HG03135 (cell line): ENCODE measurements around the gene PPA2.

Source experiments
- ATAC-seq: cut with Tn5 transposase; IDR thresholded peaks from one replicate; pipeline ENCODE4 v1.9.1; 2021; ENCODE audit warnings: mild to moderate bottlenecking, moderate library complexity; ENCODE audit not compliant: unreplicated experiment

PPA2 gene

DNA sequence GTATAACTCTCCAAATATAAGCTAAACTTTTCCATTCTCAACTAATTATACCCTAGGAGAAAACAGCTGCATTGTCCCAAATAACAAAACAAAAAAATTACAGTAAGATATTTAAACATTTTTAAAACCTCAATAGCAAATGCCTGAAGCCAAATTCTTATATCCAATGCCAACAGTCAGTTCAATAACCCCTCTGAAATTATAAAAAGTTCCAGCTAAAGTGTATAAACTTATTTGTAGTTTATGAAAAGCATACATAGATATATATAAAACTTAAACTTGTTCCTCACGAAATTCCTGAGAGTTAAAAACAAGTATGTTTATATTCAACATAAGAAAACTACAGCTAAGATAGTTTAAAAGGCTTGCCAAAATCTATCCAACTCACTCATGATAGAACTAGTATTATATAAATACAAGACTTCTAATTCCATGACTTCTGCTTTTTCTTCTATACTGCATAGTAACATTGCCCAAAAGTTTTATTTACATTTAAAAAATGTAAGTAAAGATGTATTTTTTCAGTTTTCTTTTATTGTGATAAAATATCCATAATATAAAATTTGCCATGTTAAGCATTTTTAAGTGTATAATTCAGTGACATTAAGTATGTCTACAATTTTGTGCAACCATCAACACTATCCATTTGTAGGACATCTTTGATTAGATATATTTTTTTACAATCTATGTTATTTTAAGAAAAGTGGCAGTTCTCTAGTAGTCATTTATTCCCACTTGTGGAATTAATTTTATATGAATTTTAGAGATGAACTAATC is 72.8 kb downstream of the PPA2 start:
- ATAC-seq = no peak

DNA sequence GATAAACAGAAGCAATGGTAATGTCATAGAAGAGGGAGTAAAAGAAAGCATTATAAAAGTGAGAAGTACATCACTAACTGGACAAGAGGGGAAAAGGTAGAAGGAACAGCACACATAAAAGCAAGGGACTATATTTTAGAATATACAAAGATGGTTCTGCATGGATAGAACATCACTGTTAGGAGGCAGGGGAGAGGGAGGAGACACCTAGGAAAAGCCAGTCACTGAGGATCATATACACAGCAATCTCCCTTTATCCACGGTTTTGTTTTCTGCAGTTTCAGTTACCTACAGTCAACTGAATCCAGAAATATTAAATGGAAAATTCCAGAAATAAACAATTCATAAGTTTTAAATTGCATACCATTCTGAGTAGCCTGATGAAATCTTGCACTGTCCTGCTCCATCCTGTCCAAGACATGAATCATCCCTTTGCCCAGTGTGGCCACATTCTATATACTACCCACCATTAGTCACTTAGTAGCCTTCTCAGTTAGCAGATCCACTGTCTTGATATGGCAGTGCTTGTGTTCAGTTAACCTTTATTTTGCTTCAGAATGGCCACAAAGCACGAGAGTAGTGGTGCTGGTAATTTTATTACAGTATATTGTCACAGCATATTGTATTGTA is 74.2 kb downstream of the PPA2 start:
- no peak for ATAC-seq

DNA sequence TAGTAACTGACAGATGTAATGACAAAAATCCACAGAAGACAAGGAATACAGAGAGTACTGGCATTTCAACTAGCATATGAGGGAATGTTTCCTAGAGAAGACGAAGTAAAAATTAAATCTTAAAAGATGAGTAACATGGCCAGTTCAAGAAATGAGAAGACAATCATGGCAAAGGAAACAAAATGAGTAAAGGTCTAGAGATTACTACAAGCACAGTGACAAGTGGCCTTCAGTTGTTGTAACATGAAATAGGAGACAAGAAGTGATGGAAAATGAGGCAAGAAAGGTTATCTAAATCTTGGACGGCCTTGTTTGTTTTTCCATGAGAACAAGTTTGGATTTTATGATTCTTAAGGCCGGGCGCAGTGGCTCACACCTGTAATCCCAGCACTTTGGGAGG is 81.0 kb downstream of the PPA2 start:
- ATAC-seq = no peak

DNA sequence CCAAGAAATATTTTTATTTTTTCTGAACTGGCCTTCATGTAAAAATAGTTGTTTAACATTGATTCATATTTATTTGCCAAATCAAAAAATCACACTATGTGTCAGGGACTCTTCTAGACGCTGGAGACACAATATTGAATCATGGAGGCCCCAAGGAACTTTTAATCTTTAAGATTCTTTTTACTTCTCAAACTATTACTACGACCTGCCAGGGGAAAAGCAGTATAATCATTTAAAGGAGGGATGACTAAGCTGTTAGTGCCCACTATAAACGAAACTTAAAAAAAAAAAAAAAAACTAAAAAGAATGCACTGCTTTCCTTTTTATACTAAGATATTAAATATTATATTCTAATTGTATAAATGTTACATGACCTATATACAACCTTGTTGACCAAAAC is 84.7 kb downstream of the PPA2 start:
- no peak for ATAC-seq

DNA sequence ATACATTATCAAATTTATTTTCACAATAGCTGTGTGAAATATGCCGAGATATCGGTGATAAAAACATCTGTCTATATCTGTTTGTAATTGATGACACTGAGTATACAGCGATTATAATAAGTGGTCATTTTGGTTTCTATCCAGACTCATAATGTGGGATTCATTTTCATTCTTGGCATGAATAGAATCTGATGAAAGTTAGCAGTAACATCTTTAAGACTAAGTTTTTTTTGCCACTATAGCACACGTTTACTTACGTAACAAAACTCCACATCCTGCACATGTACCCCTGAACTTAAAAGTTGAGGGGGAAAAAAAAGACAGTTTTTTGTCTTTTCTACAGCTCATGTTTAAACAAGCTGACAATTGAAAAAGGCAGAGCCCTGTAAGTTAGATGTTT is 86.4 kb downstream of the PPA2 start:
- no peak for ATAC-seq

DNA sequence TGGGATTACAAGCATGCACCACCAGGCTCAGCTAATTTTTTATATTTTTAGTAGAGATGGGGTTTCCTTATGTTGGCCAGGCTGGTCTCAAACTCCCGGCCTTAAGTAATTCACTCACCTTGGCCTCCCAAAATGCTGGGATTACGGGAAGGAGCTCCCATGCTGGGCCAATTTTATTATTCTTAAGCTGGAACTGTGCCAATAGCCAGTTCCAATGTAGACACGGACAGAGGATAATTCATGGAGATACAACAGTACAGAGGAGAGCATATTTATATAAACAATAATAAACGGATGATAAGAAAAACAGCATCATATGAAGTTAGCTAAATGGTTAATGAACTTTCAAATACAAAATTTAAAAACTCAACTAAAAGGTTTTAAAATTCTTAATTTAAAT is 87.8 kb downstream of the PPA2 start:
- ATAC-seq = no peak

DNA sequence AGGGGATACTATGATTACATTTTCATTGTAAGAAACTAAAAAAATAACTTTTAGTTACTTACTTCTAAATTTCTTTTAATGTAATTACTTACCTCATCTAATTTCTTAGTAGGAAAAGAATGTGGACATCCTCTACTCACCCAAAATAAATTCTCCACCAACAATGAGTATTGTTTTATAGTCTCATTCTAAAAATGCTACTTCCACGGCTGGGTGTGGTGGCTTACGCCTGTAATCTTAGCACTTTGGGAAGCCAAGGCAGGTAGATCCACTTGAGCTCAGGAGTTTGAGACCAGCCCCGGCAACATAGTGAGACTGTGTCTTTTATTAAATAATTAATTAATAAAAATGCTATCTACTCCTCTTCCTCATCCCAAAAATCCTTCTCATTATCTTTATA is 99.8 kb downstream of the PPA2 start:
- ATAC-seq = no peak

DNA sequence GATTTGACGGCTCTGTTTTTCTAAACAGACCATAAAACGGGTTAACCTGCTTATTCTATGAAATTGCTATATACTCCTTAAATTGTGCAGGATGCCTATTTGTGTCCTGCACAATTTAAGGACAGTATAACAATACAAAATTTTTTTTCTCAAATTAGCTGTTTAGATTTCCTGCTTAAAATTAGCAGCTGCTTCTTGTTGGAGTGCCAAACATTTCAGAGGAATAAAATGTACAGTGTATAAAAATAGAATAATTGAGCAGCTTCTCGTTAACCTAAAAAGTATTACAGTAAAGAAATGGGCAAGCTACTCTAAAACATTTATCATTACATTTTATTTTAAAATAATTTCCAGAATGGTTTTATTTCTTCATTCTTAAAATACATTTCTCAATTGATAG is 100.5 kb downstream of the PPA2 start:
- ATAC-seq = no peak

DNA sequence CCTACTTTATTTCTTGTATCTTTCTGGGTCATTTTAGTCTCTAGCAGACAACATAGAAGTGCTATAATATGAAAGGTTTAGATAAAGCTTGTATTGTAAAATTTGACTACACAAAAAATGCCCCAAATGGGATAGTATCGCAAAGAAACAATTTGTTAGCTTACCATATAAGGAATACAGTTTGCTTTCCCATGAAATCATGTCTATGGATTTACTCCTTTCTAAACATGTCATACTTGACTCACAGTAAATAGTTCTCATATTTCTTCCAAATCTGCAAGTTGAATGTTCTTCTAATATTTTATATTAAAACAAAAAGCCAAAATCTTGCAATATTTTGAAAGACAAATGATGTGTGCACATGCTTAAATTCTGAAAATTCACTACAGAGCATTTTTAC is 103.9 kb downstream of the PPA2 start:
- no peak for ATAC-seq

DNA sequence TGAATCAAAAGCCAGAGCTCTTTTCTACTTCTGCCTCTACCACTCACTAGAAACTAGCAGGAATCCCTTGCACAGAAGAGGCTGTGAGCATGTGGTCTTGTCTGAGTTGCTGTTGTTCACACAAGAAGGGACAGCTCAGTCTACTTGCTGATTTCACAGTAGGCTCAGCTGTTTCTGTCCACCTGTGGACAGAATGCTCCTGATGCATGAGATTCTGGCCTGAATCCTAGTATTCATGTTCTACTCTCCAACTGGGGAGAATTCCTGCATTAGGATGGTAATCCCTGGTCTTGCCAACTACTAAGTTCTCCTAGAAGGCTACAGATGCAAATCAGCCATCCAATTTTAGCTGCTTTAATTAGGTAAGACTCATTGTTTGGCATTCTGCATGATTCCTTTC is 112.8 kb downstream of the PPA2 start:
- ATAC-seq = no peak

DNA sequence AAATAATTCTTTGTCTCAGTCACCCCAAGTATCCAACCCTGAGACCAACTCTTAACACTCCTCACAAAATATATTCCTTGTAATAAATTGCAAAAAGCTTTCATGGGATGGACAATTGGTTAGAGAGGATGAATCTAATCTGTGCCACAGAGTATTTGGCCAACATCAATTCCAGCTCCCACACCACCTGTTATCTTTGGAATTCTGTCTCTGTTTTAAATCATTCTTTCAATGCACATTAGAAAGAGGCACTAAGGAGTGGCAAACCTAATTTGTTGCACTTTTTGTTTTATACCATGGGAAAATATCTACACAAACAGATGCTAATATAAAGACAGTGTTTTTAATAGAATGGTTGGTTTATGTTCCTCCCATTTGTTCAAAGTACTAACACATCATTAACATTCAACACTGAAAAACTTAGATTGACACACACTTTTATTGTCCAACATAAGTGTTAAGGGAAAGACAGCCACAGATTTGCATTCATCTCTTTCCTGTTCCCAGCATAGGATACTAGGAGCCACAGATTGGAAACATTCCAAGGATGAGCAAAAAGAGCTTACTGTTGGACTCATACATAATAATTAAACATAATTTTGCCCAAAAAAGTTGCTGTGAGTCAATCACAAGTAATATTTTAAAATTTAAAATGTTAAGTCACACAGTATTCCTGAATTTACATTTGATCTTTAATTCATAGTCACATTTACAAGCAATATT is 116.4 kb downstream of the PPA2 start:
- ATAC-seq = no peak

DNA sequence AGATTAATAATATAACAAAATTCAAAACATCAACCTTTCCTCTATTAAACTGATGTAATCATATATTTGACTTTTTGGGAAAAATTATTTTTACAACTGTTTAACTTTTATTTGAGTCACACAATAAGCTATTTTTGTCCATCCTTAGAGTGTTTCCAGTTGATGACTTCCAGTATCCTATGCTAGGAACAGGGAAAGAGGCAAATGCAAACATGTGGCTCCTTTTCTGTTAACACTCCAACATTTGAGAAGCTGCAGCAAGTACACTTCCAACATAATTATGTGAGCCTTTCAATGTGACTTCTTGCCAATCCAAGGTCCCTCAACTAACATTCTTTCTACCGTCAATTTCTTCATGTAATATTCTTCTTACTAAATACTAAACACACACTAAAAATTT is 117.7 kb downstream of the PPA2 start:
- ATAC-seq = no peak

DNA sequence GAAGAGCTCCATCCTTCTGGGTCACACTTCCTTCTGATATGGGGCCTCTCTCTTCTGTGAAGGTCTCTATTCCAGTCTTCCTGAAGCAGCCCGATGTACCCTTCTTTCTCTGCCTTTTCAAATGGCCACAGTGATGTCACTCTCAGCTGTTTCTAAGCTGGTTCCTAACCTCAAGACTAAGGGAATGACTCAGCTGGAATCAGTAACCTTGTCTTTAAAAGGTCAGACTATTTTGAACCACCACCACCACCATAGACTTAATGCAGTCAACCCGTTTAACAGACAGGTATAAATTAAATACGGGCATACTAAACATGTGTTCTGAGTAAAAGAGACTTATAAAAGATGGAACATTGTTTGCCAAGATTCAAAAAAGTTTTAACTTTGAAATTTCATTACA is 121.0 kb downstream of the PPA2 start:
- peak; percentile 52 for ATAC-seq

DNA sequence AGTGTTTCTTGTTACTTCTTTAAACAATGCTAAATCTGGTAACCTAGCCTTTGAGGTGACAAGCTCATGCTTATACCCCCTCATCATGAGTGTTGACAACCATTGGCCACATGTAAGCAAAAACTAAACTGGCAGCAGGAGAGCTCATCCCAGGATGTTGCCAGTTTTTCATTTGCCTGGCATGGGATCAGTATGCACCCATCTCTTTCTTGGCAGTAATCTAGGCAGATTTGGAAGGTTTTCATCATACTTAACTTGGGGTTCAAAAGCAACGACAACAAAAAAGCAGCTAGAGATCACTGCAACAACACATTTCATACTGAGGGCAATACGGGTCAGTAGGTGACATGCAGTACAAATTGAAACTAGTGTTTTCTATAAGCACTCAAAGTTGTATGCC is 122.0 kb downstream of the PPA2 start:
- no peak for ATAC-seq

DNA sequence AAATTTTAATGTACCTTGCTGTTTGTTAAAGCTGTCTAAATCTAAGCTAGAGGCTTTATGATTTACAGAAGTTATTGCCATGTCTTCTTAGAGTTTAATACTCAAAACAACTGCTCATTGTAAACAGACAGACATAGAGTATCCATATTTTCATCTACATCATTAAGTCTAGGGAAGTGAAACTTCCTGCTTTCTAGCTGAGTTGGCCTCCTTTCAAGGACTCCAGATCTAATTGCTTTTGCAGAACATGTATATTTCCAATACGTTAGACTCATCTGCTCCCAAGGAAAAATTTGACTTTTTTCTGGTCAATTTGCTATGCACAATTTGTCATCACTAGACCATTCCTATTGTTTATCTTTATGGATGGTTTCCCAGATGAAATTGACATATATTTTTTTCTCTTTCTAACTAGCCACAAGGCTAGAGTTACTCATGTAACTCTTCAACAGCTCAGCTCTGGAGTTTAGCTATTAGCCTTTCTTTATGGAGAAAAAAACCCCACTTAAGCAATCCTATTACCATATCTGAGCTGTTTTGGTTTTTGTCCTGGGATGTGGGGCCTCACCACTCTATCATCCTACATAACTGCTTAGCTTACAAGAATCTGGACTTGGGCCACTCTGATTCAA is 122.9 kb downstream of the PPA2 start:
- no peak for ATAC-seq

DNA sequence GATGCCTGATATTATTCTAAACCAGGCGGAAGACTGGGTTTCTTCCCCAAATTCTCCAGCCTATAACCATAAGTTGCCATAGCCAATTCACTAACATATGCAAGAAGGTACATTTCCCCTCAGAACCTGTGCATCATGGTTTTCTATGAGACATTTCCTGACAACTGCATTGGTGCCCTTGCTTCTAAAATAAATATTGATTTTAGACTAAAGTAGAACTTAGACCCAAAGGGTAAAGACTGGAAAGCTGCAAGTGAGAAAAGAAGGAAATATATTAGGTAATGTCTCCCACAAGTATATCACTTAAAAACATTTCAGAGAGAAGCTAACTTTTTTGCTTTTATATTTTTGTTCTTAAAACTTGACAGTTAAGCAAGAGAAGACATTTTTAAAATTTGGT is 125.1 kb downstream of the PPA2 start:
- ATAC-seq = no peak

DNA sequence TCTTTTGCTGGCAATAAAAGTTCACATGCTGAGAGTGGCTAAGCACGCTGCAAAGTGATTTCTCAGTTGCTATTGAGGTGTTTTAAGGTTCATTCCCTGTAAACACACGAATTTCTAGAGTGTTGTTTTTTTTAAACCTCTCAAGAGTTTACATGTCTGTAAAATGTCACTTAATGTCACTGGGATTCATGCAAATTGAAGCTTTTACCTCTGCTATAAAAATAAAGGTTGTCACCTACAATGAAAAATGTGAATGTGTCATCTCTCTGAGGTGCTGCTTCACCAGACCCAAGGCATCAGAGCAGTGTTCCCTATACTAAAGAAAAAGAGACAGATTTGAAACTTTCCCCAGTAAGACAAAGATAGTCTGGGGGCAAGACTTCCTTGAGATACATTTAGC is 127.0 kb downstream of the PPA2 start:
- ATAC-seq = no peak

DNA sequence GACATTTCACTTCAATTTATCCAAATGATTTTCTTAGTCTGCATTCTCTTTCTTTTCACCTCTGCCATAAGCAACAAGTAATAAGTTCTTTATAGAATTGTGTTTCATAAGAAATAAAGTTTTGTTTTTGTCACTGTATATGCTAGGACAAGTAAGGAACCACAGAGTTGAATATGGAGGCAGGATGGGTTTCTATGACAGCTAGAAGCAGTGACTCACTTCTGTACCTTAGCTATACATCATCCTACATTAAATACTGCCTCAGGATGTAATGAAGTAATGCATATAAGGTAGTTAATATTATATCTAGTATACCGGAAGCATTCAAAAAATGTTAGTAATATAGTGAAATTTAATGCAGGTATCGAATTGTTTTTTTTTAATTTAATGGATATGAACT is 128.0 kb downstream of the PPA2 start:
- ATAC-seq = no peak

DNA sequence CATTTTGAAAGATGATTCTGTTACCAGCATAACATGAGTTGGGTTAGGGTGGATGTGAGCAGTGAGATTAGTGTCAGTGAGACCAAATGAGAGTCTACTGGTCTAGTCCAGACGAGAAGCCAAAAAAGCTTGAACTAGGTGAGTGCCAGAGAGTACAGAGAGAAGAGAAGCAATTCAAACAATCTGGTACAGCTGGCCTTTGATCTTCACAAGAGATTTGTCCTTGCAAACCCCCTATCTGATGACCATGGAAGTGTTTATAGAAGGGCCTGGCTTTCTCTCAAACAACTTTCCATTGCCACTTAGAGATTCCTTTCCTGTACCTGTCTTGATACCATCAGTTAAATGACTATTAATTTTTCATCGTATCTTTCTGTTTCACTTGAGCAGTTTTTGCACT is 128.5 kb downstream of the PPA2 start:
- ATAC-seq = no peak

DNA sequence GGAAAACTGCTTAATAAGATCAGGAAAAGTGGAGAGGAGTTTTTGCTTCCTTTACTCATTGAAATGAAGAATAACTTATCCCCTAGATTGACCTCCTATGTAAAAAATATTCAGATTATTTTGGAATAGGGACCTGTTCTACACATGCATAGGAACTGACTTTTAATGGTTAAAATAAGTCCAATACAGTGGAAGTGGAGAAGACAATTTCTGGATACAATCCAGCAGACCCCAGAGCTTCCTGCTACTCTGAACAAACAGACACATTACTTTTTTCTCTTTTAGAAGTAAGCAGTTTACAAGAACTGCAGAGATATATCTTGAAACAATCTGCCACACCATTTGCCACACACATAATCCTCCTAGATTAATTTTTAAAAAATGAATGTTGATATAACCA is 129.7 kb downstream of the PPA2 start:
- no peak for ATAC-seq

DNA sequence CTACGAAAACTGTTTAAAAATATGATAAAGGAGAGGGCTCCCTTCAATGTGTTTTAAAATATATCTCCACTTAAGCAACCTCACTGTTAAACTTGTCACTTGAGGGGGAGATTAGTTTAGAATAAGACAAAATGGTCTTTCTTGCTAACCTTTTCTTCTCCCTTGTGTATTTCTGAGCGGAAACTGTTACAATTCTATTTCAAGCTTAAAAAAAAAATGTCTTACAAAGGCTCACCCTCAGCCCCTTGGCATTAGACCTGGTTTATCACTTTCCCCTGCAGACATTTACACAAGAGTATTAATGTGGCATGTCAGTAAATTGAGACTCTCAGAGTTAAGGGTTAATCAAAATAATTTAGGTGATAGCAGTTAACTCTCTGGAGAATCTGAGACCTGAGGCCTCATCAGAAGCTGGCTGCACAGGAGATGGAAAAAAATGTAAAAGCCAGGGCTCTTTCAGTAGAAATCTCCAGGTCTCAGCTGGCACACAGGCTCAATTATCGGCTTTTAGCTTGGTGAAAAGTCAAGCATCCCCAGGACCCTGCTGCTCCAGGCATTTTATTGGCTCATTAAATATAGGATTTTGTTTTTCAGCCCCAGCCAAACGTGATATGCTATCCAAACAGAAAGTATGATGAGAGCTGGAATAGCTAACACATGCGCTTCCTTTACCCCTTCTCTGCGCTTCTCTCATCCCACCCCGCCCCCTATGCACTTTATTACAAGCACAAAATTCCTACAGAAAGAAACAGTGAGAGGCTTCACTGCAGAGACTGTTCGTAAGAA is 130.5 kb downstream of the PPA2 start:
- ATAC-seq = no peak
